SK-N-DZ (cell line): ENCODE measurements around the gene NUTM2A.
"Not testable (repeated sequence)": the region's sequence is repeated elsewhere in the genome, so short reads cannot be mapped to it uniquely, and the experiment has no call there.

Experiments used
- DNase-seq: peaks from one replicate; pipeline ENCODE4 v3.0.0-alpha.2; 2015; ENCODE audit warnings: low spot score

Gene NUTM2A

DNA sequence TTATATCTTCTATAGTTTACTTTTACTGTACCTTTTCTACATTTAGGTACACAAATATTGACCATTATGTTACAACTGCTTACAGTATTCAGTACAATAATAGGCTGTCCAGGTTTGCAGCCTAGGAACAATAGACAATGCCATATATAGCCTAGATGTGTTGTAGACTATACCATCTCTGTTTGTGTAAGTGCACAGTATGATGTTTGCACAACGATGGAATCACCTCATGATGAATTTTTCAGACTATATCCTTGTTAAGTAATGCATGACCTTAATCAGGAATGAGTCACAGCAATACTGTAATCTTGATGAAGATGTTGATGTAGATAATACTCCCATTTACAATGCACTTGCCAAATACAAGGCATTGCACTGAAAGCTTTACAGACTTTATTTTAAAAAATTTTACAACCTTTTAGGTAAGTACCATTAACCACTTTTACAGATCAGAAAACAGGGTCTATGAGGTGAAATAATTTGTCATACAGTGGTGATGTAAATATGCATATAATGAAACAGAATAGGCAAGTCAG lies 23.6 kb downstream of the NUTM2A start:
- not testable (repeated sequence) for DNase-seq

- DNase-seq: not testable (repeated sequence)
Observed at GRCh38 chr10:87280749-87281392, 55.6 kb downstream of the NUTM2A start.
